Keratinocyte (primary cell): ENCODE measurements around the gene PRRC2C. TPM values are rescaled to one million over a fixed set of nuclear protein-coding genes. Genes with fewer than 3 reads are reported as not detected.

Source experiments
- DNase-seq: peaks from one replicate; pipeline ENCODE4 v3.0.0-alpha.2; 2011; ENCODE audit warnings: low read depth, missing footprints, low spot score
- FAIRE-seq: peaks from 2 replicates; lab custom pipeline; 2011; peaks lifted over from hg19 to GRCh38; lab: Jason Lieb, UNC
- H2AFZ ChIP-seq: 2 replicates; pipeline ENCODE4 v1.6.0; 2012; ENCODE audit warnings: low read length, control low read depth, inconsistent platforms; ENCODE audit not compliant: control insufficient read depth
- H3K27ac ChIP-seq: 2 replicates; pipeline ENCODE4 v1.5.1; 2011; ENCODE audit warnings: low read length; ENCODE audit not compliant: control insufficient read depth, insufficient read depth
- H3K27me3 ChIP-seq: 3 replicates; pipeline ENCODE4 v1.6.0; 2011; ENCODE audit warnings: low read length; ENCODE audit not compliant: control insufficient read depth, insufficient read depth; ENCODE audit errors: extremely low read depth
- H3K36me3 ChIP-seq, 2 experiments: 2 replicates in 1 of 2; 3 replicates in 1 of 2; pipeline ENCODE4 v1.5.1; 2011; ENCODE audit warnings: low read length in 2 of 2, mild to moderate bottlenecking in 1 of 2; ENCODE audit not compliant: control insufficient read depth in 2 of 2, insufficient read depth in 2 of 2; ENCODE audit errors: extremely low read depth in 1 of 2
- H3K4me1 ChIP-seq: 3 replicates; pipeline ENCODE4 v1.5.1; 2011; ENCODE audit warnings: low read length; ENCODE audit not compliant: control insufficient read depth, insufficient read depth; ENCODE audit errors: extremely low read depth
- H3K4me2 ChIP-seq: 3 replicates; pipeline ENCODE4 v1.6.0; 2011; ENCODE audit warnings: low read depth, low read length; ENCODE audit not compliant: control insufficient read depth, insufficient read depth; ENCODE audit errors: extremely low read depth
- H3K4me3 ChIP-seq, 3 experiments: fragments of 200-600 bp in 1 of 3; sonication (generic) in 1 of 3; 2 replicates in 2 of 3; 3 replicates in 1 of 3; pipeline ENCODE4 v1.5.1; 2011 to 2016; ENCODE audit warnings: low read length in 3 of 3, mild to moderate bottlenecking in 3 of 3, control low read depth in 2 of 3, inconsistent platforms in 1 of 3, low read depth in 1 of 3, mixed read lengths in 1 of 3, mixed run types in 1 of 3, moderate library complexity in 1 of 3; ENCODE audit not compliant: control insufficient read depth in 2 of 3, insufficient read depth in 2 of 3; ENCODE audit errors: extremely low read depth in 1 of 3
- H3K79me2 ChIP-seq: 2 replicates; pipeline ENCODE4 v1.6.0; 2012; ENCODE audit warnings: low read length; ENCODE audit not compliant: control insufficient read depth, insufficient read depth
- H3K9ac ChIP-seq: 3 replicates; pipeline ENCODE4 v1.6.0; 2011; ENCODE audit warnings: low read length; ENCODE audit not compliant: control insufficient read depth, insufficient read depth; ENCODE audit errors: extremely low read depth
- H3K9me1 ChIP-seq: 3 replicates; pipeline ENCODE4 v1.6.0; 2011; ENCODE audit warnings: low read length; ENCODE audit not compliant: control insufficient read depth, insufficient read depth; ENCODE audit errors: extremely low read depth
- H3K9me3 ChIP-seq: 2 replicates; pipeline ENCODE4 v1.5.1; 2012; ENCODE audit warnings: low read depth, low read length; ENCODE audit not compliant: control insufficient read depth
- H4K20me1 ChIP-seq: 3 replicates; pipeline ENCODE4 v1.6.0; 2011; ENCODE audit warnings: low read length; ENCODE audit not compliant: control insufficient read depth, insufficient read depth; ENCODE audit errors: extremely low read depth
- EZH2 ChIP-seq: IDR thresholded peaks from one replicate; pipeline ENCODE4 v1.6.1; 2012; ENCODE audit warnings: inconsistent platforms, mild to moderate bottlenecking, low read length, moderate library complexity
- dilution Hi-C: fragments of 300-500 bp; cut with MboI; formaldehyde crosslinking; loops from one replicate; pipeline ENCODE4 v1.7.0; 2020; ENCODE audit warnings: low sequenced_read_pairs; ENCODE audit not compliant: extremely low pct_ligation_motif_present
- polyA plus RNA-seq, 5 experiments: library from polyadenylated mRNA; depleted of rRNA in 3 of 5; stranded (reverse) in 3 of 5; stranded (forward) in 1 of 5; unstranded in 1 of 5; fragments of >200 nt; gene quantifications; 1 replicate in 1 of 5; 2 replicates in 3 of 5; 3 replicates in 1 of 5; pipeline versions ENCODE4 v1.2.1 to v1.2.3, GENCODE V29; 2011 to 2012; ENCODE audit warnings: missing spikeins in 2 of 5, low read depth in 1 of 5, low replicate concordance in 1 of 5
- TF ChIP-seq, protein P1 (sequence below), 3 experiments: IDR thresholded peaks in 1 of 3; conservative IDR thresholded peaks in 1 of 3; optimal IDR thresholded peaks in 1 of 3; 2 replicates in 2 of 3; 3 replicates in 1 of 3; pipeline versions ENCODE3 to v1.5.1; 2011; ENCODE audit warnings: low read length in 3 of 3, mild to moderate bottlenecking in 3 of 3, moderate library complexity in 2 of 3, control low read depth in 1 of 3, inconsistent platforms in 1 of 3; ENCODE audit not compliant: insufficient read depth in 2 of 3; ENCODE audit errors: extremely low read depth in 1 of 3

PRRC2C gene
- polyA plus RNA-seq, 1 donor (not counting 4 experiments of a cell fraction or from before 2014, with no cell fraction given), result 88.6 TPM

DNA sequence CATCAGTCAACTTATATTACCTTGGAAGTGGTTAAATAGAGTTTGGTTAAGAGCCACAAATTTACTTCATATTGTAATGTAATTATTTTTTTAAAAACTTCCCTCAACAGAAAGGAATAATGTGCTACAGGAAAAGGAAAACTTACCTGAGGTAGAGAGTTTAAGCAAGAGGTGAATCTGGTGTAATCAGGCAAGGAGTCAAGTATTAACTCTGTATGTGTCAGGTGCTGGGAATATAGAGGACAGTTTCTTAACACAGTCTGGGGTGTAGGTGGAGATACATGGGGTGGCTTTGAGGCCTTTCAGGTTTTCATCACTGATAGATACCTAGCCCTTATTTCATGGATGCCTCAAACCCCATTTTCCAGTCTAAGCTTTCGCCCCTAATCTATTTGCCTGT is 110.8 kb downstream of the PRRC2C start:
- no peaks in the 10 kb centered on the region for H3K9me1 ChIP-seq
- H3K9ac ChIP-seq, result no peak overlapping the region
- no peaks in the 10 kb centered on the region for H3K9me3 ChIP-seq
- no peaks in the 10 kb centered on the region for H4K20me1 ChIP-seq
- peaks cover 6 to 11% of the 10 kb centered on the region in 2 experiments for H3K36me3 ChIP-seq
- H3K79me2 ChIP-seq, result no peaks in the 10 kb centered on the region
- dilution Hi-C loops, result no loop called here
- DNase-seq, result no peak
- FAIRE-seq, result no peak
- no peak overlapping the region for H3K4me3 ChIP-seq
- no peak overlapping the region for H3K4me2 ChIP-seq
- no peak for TF ChIP-seq EZH2
- TF ChIP-seq, protein P1, sequence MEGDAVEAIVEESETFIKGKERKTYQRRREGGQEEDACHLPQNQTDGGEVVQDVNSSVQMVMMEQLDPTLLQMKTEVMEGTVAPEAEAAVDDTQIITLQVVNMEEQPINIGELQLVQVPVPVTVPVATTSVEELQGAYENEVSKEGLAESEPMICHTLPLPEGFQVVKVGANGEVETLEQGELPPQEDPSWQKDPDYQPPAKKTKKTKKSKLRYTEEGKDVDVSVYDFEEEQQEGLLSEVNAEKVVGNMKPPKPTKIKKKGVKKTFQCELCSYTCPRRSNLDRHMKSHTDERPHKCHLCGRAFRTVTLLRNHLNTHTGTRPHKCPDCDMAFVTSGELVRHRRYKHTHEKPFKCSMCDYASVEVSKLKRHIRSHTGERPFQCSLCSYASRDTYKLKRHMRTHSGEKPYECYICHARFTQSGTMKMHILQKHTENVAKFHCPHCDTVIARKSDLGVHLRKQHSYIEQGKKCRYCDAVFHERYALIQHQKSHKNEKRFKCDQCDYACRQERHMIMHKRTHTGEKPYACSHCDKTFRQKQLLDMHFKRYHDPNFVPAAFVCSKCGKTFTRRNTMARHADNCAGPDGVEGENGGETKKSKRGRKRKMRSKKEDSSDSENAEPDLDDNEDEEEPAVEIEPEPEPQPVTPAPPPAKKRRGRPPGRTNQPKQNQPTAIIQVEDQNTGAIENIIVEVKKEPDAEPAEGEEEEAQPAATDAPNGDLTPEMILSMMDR (optimal IDR thresholded peaks at IDR 0.05 in 1 of 3, IDR thresholded peaks at IDR 0.05 in 1 of 3, conservative IDR thresholded peaks at IDR 0.05 in 1 of 3; ENCODE audit: extremely low read depth in 1 of 3, insufficient read depth in 2 of 3, low read length in 3 of 3), result no peak
- peaks cover 2% of the 10 kb centered on the region for H3K4me1 ChIP-seq
- no peaks in the 10 kb centered on the region for H3K27me3 ChIP-seq
- H2AFZ ChIP-seq, result no peak overlapping the region
- no peak overlapping the region for H3K27ac ChIP-seq

DNA sequence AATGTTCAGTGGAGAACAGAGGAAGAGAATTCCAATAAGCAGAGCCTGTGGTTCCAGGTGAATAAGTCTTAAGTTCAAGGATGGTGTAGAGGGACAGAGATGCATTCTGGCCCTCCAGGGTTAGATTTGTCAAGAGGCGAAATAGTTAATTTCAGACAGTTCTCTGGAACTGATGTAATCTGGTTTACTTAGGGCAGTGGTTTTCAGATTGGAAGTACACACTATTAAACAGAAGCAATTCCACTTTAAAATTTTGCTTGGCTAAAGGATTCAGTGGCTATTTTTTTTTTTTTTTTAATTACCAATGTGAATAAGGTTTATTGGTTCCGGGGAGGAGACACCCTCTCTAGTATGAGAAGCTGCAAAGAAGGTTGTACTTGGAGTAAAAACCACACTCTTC is 111.4 kb downstream of the PRRC2C start:
- Histone ChIP-seq H3K36me3 (peaks cover 4 to 8% of the 10 kb centered on the region in 2 experiments), H3K9me1 (no peaks in the 10 kb centered on the region), H4K20me1 (no peaks in the 10 kb centered on the region), H3K27ac (no peak overlapping the region), H3K9me3 (no peaks in the 10 kb centered on the region), H3K4me3 (no peak overlapping the region), H3K9ac (no peak overlapping the region), H3K4me2 (no peak overlapping the region), H3K4me1 (peaks cover 2% of the 10 kb centered on the region), H2AFZ (no peak overlapping the region), H3K79me2 (no peaks in the 10 kb centered on the region), H3K27me3 (no peaks in the 10 kb centered on the region)
- dilution Hi-C loops, result no loop called here
- TF ChIP-seq, protein P1 (optimal IDR thresholded peaks at IDR 0.05 in 1 of 3, IDR thresholded peaks at IDR 0.05 in 1 of 3, conservative IDR thresholded peaks at IDR 0.05 in 1 of 3; ENCODE audit: extremely low read depth in 1 of 3, insufficient read depth in 2 of 3, low read length in 3 of 3), result no peak
- no peak for TF ChIP-seq EZH2
- no peak for FAIRE-seq
- no peak for DNase-seq
